ENCODE measurements around the gene HOXB3.

The HOXB3 gene

DNA sequence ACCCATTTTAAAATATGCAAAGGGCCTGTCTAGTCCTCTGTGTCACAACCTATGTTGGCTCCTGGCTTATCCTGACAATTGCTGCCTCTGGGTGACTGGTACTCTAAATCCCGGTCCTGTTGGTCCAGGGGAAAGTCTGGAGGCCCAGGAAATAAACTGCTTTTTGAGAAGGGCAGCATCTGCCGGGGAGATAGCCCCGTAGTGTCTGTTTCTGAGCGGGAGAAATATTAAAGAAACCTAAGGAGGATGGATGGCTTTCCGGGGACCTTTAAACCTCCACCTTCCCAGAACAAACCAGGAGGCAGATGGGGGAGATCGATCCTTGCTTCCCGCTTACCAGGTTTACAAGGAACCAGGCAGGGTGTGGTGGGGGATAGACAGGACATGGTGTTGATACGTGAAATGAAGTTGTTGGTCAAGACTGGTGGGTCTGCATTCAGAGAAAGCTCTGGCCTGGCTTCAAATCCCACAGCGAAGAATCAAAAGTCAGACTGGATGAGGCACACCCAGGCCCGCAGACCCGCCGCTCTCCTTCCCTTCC lies 48.9 kb downstream of the HOXB3 start (continued):
- TF ChIP-seq, protein P1, sequence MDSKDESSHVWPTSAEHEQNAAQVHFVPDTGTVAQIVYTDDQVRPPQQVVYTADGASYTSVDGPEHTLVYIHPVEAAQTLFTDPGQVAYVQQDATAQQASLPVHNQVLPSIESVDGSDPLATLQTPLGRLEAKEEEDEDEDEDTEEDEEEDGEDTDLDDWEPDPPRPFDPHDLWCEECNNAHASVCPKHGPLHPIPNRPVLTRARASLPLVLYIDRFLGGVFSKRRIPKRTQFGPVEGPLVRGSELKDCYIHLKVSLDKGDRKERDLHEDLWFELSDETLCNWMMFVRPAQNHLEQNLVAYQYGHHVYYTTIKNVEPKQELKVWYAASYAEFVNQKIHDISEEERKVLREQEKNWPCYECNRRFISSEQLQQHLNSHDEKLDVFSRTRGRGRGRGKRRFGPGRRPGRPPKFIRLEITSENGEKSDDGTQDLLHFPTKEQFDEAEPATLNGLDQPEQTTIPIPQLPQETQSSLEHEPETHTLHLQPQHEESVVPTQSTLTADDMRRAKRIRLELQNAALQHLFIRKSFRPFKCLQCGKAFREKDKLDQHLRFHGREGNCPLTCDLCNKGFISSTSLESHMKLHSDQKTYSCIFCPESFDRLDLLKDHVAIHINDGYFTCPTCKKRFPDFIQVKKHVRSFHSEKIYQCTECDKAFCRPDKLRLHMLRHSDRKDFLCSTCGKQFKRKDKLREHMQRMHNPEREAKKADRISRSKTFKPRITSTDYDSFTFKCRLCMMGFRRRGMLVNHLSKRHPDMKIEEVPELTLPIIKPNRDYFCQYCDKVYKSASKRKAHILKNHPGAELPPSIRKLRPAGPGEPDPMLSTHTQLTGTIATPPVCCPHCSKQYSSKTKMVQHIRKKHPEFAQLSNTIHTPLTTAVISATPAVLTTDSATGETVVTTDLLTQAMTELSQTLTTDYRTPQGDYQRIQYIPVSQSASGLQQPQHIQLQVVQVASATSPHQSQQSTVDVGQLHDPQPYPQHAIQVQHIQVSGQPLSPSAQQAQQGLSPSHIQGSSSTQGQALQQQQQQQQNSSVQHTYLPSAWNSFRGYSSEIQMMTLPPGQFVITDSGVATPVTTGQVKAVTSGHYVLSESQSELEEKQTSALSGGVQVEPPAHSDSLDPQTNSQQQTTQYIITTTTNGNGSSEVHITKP (tag by site-specific recombination; IDR thresholded peaks at IDR 0.05) = peak; percentile 86
- TF ChIP-seq ZNF114 (tag by site-specific recombination; IDR thresholded peaks at IDR 0.05) = no peak
- TF ChIP-seq, protein P2, sequence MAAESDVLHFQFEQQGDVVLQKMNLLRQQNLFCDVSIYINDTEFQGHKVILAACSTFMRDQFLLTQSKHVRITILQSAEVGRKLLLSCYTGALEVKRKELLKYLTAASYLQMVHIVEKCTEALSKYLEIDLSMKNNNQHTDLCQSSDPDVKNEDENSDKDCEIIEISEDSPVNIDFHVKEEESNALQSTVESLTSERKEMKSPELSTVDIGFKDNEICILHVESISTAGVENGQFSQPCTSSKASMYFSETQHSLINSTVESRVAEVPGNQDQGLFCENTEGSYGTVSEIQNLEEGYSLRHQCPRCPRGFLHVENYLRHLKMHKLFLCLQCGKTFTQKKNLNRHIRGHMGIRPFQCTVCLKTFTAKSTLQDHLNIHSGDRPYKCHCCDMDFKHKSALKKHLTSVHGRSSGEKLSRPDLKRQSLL (tag by site-specific recombination; IDR thresholded peaks at IDR 0.05) = no peak
- TF ChIP-seq ZNF837 (tag by site-specific recombination; IDR thresholded peaks at IDR 0.05) = no peak
- TF ChIP-seq, protein P3, sequence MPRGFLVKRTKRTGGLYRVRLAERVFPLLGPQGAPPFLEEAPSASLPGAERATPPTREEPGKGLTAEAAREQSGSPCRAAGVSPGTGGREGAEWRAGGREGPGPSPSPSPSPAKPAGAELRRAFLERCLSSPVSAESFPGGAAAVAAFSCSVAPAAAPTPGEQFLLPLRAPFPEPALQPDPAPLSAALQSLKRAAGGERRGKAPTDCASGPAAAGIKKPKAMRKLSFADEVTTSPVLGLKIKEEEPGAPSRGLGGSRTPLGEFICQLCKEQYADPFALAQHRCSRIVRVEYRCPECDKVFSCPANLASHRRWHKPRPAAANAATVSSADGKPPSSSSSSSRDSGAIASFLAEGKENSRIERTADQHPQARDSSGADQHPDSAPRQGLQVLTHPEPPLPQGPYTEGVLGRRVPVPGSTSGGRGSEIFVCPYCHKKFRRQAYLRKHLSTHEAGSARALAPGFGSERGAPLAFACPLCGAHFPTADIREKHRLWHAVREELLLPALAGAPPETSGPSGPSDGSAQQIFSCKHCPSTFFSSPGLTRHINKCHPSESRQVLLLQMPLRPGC (tag by site-specific recombination; IDR thresholded peaks at IDR 0.05) = no peak
- TF ChIP-seq ZNF23 (tag by site-specific recombination; IDR thresholded peaks at IDR 0.05; ENCODE audit: borderline replicate concordance) = no peak
- TF ChIP-seq PRDM1 (tag by site-specific recombination; IDR thresholded peaks at IDR 0.05) = 0 out of 2 replicates have a peak, but pooled peaks have one; percentile 20
- TF ChIP-seq ZBTB11 (tag by site-specific recombination; conservative IDR thresholded peaks at IDR 0.05; ENCODE audit: low read depth) = no peak
- TF ChIP-seq ZNF202 (tag by site-specific recombination; IDR thresholded peaks at IDR 0.05; ENCODE audit: borderline replicate concordance) = no peak
- TF ChIP-seq BCL11B (tag by site-specific recombination; IDR thresholded peaks at IDR 0.05; ENCODE audit: low read depth) = no peak
- TF ChIP-seq ZNF133 (tag by site-specific recombination; IDR thresholded peaks at IDR 0.05) = no peak
- TF ChIP-seq ZNF654 (tag by site-specific recombination; IDR thresholded peaks at IDR 0.05; ENCODE audit: low read depth) = no peak
- no peak for TF ChIP-seq YY1 (tag by site-specific recombination; IDR thresholded peaks at IDR 0.05)

DNA sequence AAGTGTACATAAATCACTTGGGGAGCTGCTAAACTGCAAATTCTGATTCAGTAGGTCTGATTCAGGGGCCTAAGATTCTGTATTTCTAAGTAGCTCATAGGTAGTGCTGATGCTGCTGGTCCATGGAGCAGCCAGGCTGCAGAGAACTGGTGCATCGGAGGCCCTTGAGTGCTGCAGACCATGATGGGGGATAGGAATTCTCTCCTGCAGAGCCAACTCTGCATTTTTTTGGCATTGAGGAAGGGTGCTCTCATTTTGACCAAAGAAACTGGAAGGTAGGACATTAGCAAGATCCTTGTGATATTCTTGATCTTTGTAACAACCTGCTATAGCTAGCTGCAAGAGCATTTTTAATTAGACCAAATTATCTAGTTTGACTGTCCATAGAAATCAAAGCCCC lies 49.8 kb downstream of the HOXB3 start:
- ChIA-PET POLR2A (interaction anchor here (1.3 to 2.8 kb wide), 4 partner anchors 15 to 56 kb away, joined by 3 to 25 read pairs (median 8); no protein-coding TSS in a partner anchor), CTCF (interaction anchor here (0.8 to 2.8 kb wide), 9 partner anchors 12 to 85 kb away, joined by 3 to 22 read pairs (median 4); no protein-coding TSS in a partner anchor)
- no peaks in the 10 kb centered on the region for H3K9me3 ChIP-seq (ENCODE audit: control insufficient read depth, insufficient read depth, low read depth, low read length)
- peaks cover 5 to 11% of the 10 kb centered on the region in 2 experiments; a peak in 2 of 3 replicates for H3K36me3 ChIP-seq (ENCODE audit: control insufficient read depth in 2 of 2, insufficient read depth in 1 of 2, low read length in 2 of 2)
- TF ChIP-seq ZBTB20 (tag by site-specific recombination; IDR thresholded peaks at IDR 0.05) (peak; percentile 25; the same call in 1 of the 2 replicates), ZNF114 (tag by site-specific recombination; IDR thresholded peaks at IDR 0.05) (no peak), GLIS1 (tag by site-specific recombination; IDR thresholded peaks at IDR 0.05) (peak; percentile 64; the same call in 1 of the 2 replicates)
- H3K4me3 ChIP-seq (ENCODE audit: low read depth, low read length) = no peak overlapping the region
- H3K4me1 ChIP-seq (ENCODE audit: control insufficient read depth, insufficient read depth, low read length) = peaks cover 12% of the 10 kb centered on the region
- H3K27ac ChIP-seq (ENCODE audit: extremely low read depth, low read depth, low read length) = 0 out of 2 replicates have a peak overlapping the region, but pooled peaks have one; percentile 4

Measured in HEK293 (cell line).